ENCODE data around the gene TMEM14A. TPM values are rescaled to one million over a fixed set of nuclear protein-coding genes. Genes with fewer than 3 reads are reported as not detected.

TMEM14A gene
- total and polyA plus RNA-seq, 2 of the 8 experiments (the other 6 are each of a cell fraction or from before 2014, with no cell fraction given) = 11.1 to 11.2 TPM

- TF ChIP-seq ATF2 (IDR thresholded peaks at IDR 0.05; ENCODE audit: low read length) = no peak
- no peak for TF ChIP-seq RAD21 (IDR thresholded peaks at IDR 0.05 in 1 of 2, conservative IDR thresholded peaks at IDR 0.05 in 1 of 2; ENCODE audit: low read depth in 2 of 2, low read length in 2 of 2)
Observed at GRCh38 chr6:52641826-52642225, 29.1 kb upstream of the TMEM14A start (continued).
